ENCODE data around the gene LOC101059915.

LOC101059915 gene

GRCh38 chrX:71667328-71668247, at the start of gene LOC101059915:
Gene LOC101059915 (plus strand): TSS chrX:71667546.
- Histone ChIP-seq H3K4me2 (ENCODE audit: low read length) (no peak within 1 kb of the TSS), H4K20me1 (ENCODE audit: control insufficient read depth, insufficient read depth, low read depth, low read length) (no peaks in the 10 kb centered on the region), H3K9me2 (replicated peaks; ENCODE audit: control insufficient read depth, low read length) (no peaks in the 10 kb centered on the region), H3K36me3 (ENCODE audit: control insufficient read depth, low read length) (no peaks in the 10 kb centered on the region), H3K4me1 (ENCODE audit: control insufficient read depth, low read length) (no peaks in the 10 kb centered on the region), H3F3A (ENCODE audit: control insufficient read depth, insufficient read depth) (no peaks in the 10 kb centered on the region), H3K9me3 (ENCODE audit: control insufficient read depth, insufficient read depth, low read length) (no peaks in the 10 kb centered on the region), H3K27ac (ENCODE audit: low read depth, low read length) (no peak within 1 kb of the TSS), H3K4me3 (ENCODE audit: low read length) (no peak within 1 kb of the TSS), H3K27me3 (ENCODE audit: control insufficient read depth, low read length) (no peaks in the 10 kb centered on the region), H3K79me2 (ENCODE audit: control insufficient read depth, low read length) (no peaks in the 10 kb centered on the region)
- TF ChIP-seq, protein P1, sequence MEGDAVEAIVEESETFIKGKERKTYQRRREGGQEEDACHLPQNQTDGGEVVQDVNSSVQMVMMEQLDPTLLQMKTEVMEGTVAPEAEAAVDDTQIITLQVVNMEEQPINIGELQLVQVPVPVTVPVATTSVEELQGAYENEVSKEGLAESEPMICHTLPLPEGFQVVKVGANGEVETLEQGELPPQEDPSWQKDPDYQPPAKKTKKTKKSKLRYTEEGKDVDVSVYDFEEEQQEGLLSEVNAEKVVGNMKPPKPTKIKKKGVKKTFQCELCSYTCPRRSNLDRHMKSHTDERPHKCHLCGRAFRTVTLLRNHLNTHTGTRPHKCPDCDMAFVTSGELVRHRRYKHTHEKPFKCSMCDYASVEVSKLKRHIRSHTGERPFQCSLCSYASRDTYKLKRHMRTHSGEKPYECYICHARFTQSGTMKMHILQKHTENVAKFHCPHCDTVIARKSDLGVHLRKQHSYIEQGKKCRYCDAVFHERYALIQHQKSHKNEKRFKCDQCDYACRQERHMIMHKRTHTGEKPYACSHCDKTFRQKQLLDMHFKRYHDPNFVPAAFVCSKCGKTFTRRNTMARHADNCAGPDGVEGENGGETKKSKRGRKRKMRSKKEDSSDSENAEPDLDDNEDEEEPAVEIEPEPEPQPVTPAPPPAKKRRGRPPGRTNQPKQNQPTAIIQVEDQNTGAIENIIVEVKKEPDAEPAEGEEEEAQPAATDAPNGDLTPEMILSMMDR (IDR thresholded peaks at IDR 0.05; ENCODE audit: low read depth, low read length, poor library complexity, severe bottlenecking), result no peak
- no peak for TF ChIP-seq EZH2phosphoT487 (IDR thresholded peaks at IDR 0.05; ENCODE audit: borderline replicate concordance, low read length)

GRCh38 chrX:71617742-71618141, 49.6 kb upstream of the LOC101059915 start:
- Histone ChIP-seq H3K79me2 (ENCODE audit: control insufficient read depth, low read length) (no peaks in the 10 kb centered on the region), H3K4me3 (ENCODE audit: low read length) (no peak overlapping the region), H3K4me2 (ENCODE audit: low read length) (no peak overlapping the region), H3K27me3 (ENCODE audit: control insufficient read depth, low read length) (no peaks in the 10 kb centered on the region), H3K36me3 (ENCODE audit: control insufficient read depth, low read length) (no peaks in the 10 kb centered on the region), H3K9me2 (replicated peaks; ENCODE audit: control insufficient read depth, low read length) (no peaks in the 10 kb centered on the region), H4K20me1 (ENCODE audit: control insufficient read depth, insufficient read depth, low read depth, low read length) (no peaks in the 10 kb centered on the region), H3K4me1 (ENCODE audit: control insufficient read depth, low read length) (peaks cover 6% of the 10 kb centered on the region), H3F3A (ENCODE audit: control insufficient read depth, insufficient read depth) (no peaks in the 10 kb centered on the region), H3K27ac (ENCODE audit: low read depth, low read length) (no peak overlapping the region), H3K9me3 (ENCODE audit: control insufficient read depth, insufficient read depth, low read length) (no peaks in the 10 kb centered on the region)
- no peak for TF ChIP-seq EZH2phosphoT487 (IDR thresholded peaks at IDR 0.05; ENCODE audit: borderline replicate concordance, low read length)
- TF ChIP-seq, protein P1 (IDR thresholded peaks at IDR 0.05; ENCODE audit: low read depth, low read length, poor library complexity, severe bottlenecking), result no peak

GRCh38 chrX:71618303-71618721, 49.0 kb upstream of the LOC101059915 start, which contains the start of gene CXCR3:
Gene CXCR3 (minus strand): TSS chrX:71618511. CDS start chrX:71618449, 62 bp downstream.
- Histone ChIP-seq H3K9me3 (ENCODE audit: control insufficient read depth, insufficient read depth, low read length) (no peaks in the 10 kb centered on the region), H3K4me3 (ENCODE audit: low read length) (no peak within 1 kb of the TSS), H3K4me2 (ENCODE audit: low read length) (no peak within 1 kb of the TSS), H3K27ac (ENCODE audit: low read depth, low read length) (no peak within 1 kb of the TSS), H3K36me3 (ENCODE audit: control insufficient read depth, low read length) (no peaks in the 10 kb centered on the region), H4K20me1 (ENCODE audit: control insufficient read depth, insufficient read depth, low read depth, low read length) (no peaks in the 10 kb centered on the region), H3F3A (ENCODE audit: control insufficient read depth, insufficient read depth) (no peaks in the 10 kb centered on the region), H3K9me2 (replicated peaks; ENCODE audit: control insufficient read depth, low read length) (no peaks in the 10 kb centered on the region), H3K27me3 (ENCODE audit: control insufficient read depth, low read length) (no peaks in the 10 kb centered on the region), H3K79me2 (ENCODE audit: control insufficient read depth, low read length) (no peaks in the 10 kb centered on the region), H3K4me1 (ENCODE audit: control insufficient read depth, low read length) (peaks cover 12% of the 10 kb centered on the region)
- TF ChIP-seq, protein P1 (IDR thresholded peaks at IDR 0.05; ENCODE audit: low read depth, low read length, poor library complexity, severe bottlenecking), result no peak
- TF ChIP-seq EZH2phosphoT487 (IDR thresholded peaks at IDR 0.05; ENCODE audit: borderline replicate concordance, low read length), result no peak
